Left renal cortex interstitium (tissue), 4 donors: ENCODE results near the gene SNX32. TPM values are rescaled to one million over a fixed set of nuclear protein-coding genes. Genes with fewer than 3 reads are reported as not detected.
"Not testable (repeated sequence)": the region's sequence is repeated elsewhere in the genome, so short reads cannot be mapped to it uniquely, and the experiment has no call there.

Experiments used
- DNase-seq, 4 donors: peaks; one replicate each; pipeline ENCODE4 v3.0.0-alpha.2; 2013; ENCODE audit warnings: low read depth in 4 of 4, low spot score in 2 of 4, missing footprints in 1 of 4
- polyA plus RNA-seq, 4 donors: library from polyadenylated mRNA; unstranded; fragments of 120-200 nt; gene quantifications; one replicate each; pipeline ENCODE4 v1.2.1, GENCODE V29; 2013; ENCODE audit not compliant: insufficient read length in 4 of 4

SNX32 gene
- polyA plus RNA-seq, 4 donors: 1.4 to 4.9 (median 2.5) TPM

DNA sequence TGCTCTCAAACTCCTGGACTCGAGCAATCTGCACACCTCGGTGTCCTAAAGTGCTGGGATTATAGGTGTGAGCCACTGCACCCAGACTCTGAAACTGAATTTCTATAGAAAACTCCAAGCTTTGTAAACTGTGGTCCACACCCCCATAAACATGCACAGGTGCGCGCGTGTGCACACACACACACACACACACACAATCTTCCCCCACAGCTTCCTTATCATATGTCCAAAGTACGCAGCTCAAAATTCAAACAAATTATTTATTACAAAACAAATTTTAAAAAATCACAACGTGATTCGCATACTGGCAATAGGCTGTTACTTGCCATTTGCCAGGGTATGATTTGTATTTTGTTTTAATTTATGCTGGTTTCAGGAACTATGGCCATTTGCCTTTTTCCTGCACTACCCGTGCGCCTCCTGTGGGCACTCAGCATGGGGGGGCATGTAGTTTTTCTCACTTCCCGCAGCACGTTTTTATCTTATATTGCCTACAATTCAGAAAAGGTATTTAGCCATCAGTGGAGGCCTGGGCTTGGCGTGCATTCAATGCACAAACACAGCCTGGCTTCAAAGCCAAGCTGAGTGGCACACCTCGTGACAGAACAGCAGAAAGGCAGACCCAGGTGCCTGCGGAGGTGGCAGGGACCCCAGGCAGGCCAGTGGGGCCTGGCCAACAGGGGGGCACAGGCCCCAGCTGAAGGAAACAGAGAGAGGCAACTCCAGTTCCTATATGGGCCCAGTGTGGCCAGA, 10.8 kb upstream of the SNX32 start:
- DNase-seq: no peak

DNA sequence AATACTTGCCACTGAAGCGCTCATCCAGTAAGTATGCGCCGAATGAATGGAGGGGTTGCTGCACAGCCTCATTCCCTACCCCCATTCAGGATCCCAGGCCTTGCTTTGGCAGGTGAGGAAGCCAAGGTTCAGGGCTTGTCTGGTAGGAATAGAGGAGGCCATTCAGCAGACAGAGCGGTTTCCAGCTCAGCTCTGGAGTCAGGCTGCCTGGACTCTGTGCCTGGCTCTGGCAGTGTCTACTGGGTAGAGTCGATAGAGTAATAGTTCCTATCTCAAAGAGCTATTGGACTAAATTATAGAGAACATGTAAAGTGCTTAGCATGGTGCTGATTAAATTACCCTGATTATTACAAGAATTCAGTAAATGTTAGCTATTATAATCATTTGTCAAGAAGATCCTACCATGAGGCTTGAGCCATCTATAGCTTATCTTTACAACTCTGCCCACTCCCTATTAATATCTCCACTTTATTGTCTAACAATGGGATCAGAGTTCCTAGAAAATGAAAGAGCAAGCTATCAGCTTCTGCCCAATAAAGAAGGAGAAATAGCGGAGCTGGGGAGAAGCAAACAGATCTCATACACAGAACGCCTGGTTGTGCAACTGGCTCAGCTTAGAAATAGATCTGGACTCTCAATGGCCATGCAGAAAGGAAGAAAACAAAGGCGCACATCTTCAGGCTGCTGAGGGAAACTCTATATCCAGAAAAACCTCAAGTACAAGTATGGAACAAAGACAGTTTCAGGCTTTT, 6.6 kb upstream of the SNX32 start:
- no peak for DNase-seq

DNA sequence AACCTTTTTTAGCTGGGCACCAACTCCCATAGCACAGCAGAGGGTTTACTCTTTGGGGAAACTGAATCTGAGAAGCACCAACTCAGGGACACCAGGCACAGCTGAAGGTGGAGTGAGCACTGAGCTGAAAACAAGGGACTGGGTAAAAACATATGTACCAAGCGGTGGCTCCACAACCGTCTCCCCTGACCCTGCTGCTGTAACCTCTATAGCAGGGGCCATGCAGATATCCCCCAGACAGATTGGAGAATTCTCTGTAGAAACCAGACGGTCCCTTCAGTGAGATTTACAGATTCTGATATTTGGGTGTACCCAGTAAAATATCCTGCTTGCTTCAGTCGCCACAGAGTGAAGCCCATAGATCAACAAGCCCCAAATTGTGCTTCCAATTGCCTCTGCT, 4.3 kb upstream of the SNX32 start:
- no peak for DNase-seq

DNA sequence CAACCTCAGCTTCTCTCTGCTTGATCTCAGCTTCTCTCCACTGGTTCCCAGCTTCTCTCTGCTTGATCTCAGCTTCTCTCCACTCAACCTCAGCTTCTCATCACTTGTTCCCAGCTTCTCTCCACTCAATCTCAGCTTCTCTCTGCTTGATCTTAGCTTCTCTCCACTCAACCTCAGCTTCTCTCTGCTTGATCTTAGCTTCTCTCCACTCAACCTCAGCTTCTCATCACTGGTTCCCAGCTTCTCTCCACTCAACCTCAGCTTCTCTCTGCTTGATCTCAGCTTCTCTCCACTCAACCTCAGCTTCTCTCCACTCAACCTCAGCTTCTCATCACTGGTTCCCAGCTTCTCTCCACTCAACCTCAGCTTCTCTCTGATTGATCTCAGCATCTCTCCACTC, 1.5 kb upstream of the SNX32 start:
- not testable (repeated sequence) for DNase-seq

DNA sequence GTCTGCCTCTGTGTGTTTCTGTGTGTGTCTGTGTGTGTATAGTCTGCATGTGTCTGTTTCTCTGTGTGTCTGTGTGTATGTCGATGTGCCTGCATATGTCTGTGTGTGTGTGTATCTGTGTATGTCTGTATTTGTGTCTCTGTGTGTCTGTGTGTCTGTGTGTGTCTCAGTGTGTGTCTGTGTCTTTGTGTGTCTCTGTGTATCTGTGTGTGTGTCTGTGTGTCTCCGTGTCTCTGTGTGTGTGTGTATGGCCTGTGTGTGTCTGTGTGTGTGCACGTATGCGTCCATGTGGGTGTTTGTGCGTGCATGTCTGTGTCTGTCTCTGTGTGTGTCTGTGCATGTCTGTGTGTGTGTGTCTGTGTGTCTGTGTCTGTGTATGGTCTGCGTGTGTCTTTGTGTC, 439 bp downstream of the SNX32 start:
- DNase-seq: no peak

DNA sequence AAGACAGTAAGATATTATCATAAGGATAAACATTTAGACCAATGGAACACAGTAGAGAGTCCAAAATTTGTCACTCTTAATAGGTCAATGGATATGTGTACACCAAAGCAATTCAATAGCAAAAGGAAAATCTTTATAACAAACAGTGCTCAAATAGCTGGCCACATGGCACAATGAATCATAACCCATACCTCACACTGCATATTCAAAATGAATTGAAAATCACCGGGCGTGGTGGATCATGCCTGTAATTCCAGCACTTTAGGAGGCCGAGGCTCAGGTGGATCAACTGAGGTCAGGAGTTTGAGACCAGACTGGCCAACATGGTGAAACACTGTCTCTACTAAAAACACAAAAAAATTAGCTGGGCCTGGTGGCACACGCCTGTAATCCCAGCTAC, 8.4 kb downstream of the SNX32 start:
- DNase-seq: no peak

DNA sequence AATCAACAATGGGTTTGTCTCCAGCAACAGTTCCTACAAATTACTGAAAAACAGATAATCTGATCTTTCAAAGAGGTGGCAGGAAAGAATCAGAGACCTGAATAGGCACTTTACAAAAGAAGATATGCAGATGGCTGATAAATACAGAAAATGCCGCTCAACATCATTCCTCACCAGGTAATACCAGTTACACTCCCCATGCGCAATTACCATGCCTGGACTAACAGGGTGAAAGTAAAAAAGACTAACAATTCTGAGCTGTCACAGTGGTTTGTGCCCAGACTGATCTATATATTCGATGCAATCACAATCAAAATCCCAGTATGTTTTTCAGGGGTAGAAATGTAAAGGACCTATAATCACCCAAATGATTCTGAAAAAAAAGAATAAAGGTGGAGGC, 10.0 kb downstream of the SNX32 start:
- no peak for DNase-seq

DNA sequence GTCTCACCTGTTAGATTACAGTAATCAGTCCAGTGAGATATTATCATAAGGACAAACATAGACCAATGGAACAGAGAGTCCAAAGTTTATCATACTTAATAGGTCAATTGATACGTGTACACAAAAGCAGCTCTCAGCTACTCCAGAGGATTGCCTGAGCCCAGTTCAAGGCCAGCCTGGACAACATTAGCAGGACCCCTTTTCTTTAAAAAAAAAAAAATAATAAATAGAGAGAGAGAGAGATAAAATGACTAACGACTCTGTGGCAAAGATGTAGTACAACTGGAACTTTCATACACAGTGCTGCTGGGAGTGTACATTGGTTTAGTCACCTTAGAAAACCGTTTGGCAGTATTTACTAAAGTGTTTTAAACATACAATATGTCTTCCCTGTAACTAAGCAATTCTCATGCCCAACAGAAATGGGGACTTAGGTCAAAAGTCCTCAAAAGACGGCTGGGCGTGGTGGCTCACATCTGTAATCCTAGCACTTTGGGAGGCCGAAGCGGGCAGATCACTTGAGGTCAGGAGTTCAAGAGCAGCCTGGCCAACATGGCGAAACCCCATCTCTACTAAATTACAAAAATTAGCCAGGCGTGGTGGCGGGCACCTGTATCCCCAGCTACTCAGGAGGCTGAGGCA, 10.6 kb downstream of the SNX32 start:
- no peak for DNase-seq

DNA sequence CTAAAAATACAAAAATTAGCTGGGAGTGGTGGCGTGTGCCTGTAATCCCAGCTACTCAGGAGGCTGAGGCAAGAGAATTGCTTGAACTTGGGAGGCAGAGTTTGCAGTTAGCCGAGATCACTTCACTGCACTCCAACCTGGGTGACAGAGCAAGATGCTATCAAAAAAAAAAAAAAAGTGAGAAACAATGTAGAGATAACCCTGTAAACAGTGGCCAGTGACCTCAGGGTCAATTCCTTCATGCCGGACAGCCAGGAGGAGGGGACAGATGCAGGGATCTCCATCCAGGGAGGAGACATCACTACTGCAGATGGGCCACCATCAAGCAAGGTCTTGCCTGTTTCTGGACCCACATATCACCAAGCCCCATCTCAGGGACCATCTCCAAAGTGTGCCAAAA, 14.0 kb downstream of the SNX32 start:
- DNase-seq: no peak

DNA sequence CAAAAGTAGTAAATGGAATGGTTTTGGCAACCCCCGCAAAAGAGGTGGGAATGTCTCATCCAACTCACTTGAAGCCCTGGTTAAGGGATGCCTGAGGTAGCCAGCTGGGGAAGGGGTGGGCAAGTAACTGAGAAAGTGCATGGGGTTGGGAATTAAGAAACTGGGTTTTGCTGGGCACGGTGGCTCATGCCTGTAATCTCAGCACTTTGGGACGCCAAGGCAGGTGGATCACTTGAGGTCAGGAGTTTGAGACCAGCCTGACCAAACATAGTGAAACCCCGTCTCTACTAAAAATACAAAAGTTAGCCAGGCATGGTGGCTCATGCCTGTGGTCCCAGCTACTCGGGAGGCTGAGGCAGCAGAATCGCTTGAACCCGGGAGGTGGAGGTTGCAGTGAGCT, 14.9 kb downstream of the SNX32 start:
- not testable (repeated sequence) for DNase-seq

DNA sequence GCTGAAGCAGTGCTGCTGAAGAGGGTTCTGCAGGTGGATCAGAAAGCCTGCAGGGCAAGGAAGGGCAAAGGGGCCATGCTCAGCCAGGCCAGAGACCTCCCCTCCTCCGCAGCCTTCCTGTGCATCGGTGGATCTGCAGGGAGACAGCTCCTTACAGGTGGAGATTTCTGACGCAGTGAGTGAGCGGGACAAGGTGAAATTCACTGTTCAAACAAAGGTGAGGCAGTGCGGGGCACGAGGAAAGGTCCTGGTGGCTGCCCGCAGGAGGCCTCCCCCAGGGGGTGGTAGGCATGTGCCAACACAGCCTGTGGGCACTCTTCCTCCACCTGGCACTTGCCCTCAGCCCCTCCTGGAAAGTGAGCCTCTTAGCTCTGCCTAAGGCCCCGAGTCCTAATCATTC, 15.6 kb downstream of the SNX32 start:
- no peak for DNase-seq

DNA sequence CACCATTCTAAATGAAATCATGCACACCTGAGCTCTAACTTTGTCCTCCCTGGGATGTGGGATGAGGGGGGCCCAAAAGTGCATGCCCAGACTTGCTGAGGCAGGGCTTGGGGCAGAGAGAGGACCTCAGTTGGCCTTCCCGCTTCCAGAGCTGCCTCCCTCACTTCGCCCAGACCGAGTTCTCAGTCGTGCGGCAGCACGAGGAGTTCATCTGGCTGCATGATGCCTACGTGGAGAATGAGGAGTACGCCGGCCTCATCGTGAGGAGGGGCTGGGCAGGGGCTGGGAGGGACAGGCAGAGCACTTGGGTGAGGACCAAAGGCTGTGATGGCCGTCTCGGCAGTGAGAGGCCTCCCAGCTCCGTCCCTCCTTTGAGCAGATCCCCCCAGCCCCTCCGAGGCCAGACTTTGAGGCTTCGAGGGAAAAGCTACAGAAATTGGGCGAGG, 16.0 kb downstream of the SNX32 start:
- no peak for DNase-seq

DNA sequence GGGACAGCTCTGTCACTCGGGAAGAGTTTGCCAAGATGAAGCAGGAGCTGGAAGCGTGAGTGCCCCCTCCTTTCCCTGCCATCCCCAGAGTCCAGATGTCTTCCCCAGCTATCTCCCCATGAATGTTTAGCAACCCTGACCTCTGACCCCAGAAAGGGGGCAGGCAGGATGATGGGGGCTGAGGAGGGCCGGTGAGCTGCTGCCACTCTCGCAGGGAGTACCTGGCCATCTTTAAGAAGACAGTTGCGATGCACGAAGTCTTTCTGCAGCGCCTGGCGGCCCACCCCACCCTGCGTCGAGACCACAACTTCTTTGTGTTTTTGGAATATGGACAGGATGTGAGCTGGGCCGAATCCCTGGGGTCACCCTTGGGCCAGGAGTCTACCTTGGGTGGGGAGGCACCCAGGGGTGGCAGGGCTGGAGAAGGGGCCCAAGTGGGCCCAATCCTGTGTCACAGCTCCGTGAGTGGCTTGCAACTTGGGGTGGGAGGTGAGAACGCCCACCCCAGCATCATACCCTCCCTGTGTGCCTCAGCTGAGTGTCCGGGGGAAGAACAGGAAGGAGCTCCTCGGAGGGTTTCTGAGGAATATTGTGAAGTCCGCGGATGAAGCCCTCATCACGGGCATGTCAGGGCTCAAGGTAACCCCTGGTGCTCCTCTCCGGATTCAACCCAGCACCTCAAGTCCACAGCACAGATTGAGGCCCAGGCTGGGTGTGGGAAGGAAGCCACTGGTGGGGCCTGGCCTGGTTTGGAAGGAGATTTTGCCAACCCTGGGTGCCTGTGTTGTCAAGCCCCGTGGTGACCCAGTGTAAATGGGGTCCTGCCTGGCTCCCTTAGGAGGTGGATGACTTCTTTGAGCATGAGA, 16.7 kb downstream of the SNX32 start:
- no peak for DNase-seq

DNA sequence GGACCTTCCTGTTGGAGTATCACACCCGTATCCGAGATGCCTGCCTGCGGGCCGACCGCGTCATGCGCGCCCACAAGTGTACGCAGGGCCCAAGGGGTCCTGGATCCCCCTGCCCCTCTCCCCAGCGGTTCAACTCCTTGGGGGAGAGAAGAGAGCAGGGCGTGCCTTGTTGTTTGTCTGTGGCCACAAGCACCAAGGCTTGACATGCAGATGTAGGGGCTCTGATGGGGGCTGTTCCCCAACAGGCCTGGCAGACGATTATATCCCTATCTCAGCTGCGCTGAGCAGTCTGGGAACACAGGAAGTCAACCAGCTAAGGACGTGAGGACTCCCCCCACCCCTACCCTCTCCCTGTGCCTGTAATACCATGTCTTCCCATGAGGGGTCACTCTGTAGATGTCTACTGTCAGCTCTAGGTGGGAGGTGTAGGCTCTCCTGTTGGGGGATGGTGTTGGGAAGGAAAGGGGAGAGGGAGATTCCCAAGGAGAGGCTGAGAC, 17.4 kb downstream of the SNX32 start:
- no peak for DNase-seq

DNA sequence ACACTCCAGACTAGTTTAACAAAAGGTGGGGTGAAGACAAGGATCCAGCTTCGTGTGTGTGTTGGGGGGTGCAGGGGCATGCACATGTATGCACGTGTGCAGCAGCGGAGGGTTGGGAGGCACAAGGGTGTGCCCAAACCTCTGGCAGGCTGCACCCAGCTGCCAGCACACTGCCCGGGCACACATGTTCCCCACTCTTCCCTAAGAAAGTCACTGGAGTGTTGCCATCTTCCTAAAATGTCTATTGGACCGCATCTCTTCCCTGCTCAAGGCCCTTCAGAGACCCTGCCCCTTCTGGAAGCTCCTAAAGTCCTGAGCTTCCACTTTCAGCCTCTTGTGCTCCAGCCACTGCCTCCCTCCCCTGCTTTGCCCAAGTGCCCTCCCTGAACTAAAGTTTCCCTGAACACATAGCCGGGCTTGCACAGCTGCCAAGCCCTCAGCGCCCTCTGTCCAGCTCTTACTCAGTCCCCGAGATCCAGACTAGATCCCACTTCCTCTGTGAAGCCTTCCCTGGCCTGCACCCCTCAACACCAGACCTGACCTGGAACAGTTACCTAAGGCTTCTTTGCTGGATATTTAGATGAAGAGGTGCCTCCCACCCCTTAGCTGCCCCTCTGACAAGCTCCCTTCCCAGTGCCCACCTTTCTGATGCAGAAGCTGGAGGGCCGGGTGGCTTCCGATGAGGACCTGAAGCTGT, 18.2 kb downstream of the SNX32 start:
- DNase-seq: no peak

DNA sequence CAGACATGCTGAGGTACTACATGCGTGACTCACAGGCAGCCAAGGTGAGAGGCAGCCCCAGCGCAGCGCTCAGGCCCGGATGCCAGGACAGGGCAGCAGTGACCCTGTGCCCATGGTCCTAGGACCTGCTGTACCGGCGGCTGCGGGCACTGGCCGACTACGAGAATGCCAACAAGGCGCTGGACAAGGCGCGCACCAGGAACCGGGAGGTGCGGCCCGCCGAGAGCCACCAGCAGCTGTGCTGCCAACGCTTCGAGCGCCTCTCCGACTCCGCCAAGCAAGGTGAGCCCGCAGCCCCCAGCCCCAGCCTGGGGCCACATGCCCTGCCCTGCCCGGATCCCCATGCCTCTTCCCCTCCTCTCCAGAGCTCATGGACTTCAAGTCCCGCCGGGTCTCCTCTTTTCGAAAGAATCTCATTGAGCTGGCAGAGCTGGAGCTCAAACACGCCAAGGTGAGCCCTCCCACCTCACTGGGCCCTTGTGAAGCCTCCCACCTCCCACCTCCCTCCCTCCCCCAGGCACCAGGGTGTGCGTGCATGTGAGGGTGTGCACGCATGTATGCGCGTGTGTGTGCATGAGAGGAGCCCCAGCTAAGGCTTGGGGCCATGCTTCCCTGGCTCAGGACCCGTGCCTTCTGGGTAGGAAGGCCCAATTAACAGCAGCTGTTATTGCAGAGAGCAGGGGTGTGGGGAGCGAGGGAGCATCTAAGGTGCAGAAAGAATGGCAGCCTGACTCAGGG, 18.9 kb downstream of the SNX32 start:
- DNase-seq: no peak

DNA sequence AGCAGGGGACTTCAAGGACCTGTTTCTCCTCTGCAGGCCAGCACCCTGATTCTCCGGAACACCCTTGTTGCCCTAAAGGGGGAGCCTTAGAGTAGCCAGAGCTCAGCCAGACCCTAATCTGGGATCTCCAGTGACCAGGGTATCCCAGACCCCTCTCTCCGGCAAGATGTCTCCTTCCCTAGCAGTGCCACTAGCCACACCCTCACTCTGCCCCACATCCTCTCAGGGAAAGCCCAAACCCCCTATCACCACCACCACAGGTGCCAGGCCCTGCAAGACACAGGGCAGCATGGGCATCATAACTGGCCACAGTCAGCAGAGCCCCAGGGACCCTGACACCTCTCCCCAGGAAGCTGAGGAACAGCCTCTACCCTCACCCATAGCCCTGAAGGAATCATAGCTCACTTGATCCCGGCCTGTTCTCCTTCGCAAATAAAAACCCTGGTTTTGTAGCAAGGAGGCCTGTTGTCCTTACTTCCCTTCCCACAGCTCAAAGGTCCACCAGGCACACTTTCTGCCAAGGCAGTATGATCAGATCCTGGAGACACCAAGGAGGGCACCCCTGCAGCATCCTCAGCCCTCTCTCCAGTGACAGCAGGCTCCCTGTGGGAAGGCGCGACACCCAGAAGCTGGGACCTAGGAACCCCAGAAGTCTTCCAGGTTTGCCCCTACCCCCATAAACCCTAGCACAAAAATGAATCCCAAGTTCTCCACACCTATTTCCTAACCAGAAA, 19.6 kb downstream of the SNX32 start:
- DNase-seq: no peak

DNA sequence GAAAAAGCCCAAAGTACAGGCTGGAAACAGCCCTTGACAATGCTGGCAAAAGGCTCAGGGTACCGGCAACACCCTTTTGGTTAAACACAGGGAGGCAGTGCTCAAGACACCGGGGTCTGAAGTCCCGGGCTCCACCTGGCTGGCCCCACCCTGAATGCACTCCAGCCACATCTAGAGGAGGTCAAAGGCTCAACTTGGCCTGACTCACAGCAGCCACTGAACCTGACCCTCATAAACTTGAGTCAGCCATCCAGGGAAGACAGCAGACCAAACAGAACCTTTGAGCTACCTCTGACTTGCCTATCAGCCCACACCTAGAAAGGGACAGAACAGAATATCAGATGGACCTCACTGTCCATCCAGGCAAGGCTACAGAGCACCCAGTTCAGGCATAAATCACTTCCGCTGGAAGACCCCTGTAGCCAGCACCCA, 20.4 kb downstream of the SNX32 start:
- DNase-seq: no peak
